Ishikawa (cell line): Measurements from ENCODE around the gene AMT.

Experiments
- CEBPB ChIP-seq: IDR thresholded peaks from 2 replicates; pipeline ENCODE4 v1.6.1; 2012
- CREB1 ChIP-seq: IDR thresholded peaks from 2 replicates; pipeline ENCODE4 v1.6.1; 2012; ENCODE audit warnings: low read depth
- EP300 ChIP-seq: IDR thresholded peaks from 2 replicates; pipeline ENCODE4 v1.6.1; 2012; ENCODE audit warnings: borderline replicate concordance
- FOXM1 ChIP-seq: IDR thresholded peaks from 2 replicates; pipeline ENCODE4 v1.6.1; 2012; ENCODE audit warnings: low read depth, borderline replicate concordance
- NFIC ChIP-seq: IDR thresholded peaks from 2 replicates; pipeline ENCODE4 v1.6.1; 2012
- RAD21 ChIP-seq: IDR thresholded peaks from 2 replicates; pipeline ENCODE4 v1.6.1; 2012; ENCODE audit warnings: low read depth
- REST ChIP-seq: IDR thresholded peaks from 2 replicates; pipeline ENCODE4 v1.6.1; 2012; ENCODE audit warnings: low read depth, mild to moderate bottlenecking
- TAF1 ChIP-seq: IDR thresholded peaks from 2 replicates; pipeline ENCODE4 v1.6.1; 2012; ENCODE audit warnings: low read depth, mild to moderate bottlenecking
- TCF12 ChIP-seq: IDR thresholded peaks from 2 replicates; pipeline ENCODE4 v1.6.1; 2012; ENCODE audit warnings: low read depth
- TEAD4 ChIP-seq: IDR thresholded peaks from 2 replicates; pipeline ENCODE4 v1.6.1; 2012
- USF1 ChIP-seq: IDR thresholded peaks from 2 replicates; pipeline ENCODE4 v1.6.1; 2012
- YY1 ChIP-seq: IDR thresholded peaks from 2 replicates; pipeline ENCODE4 v1.6.1; 2012; ENCODE audit warnings: low read depth
- ZBTB7A ChIP-seq: IDR thresholded peaks from 2 replicates; pipeline ENCODE4 v1.6.1; 2012; ENCODE audit warnings: low read depth
- TF ChIP-seq, protein P1 (sequence below): IDR thresholded peaks from 2 replicates; pipeline ENCODE4 v1.6.1; 2012

DNA sequence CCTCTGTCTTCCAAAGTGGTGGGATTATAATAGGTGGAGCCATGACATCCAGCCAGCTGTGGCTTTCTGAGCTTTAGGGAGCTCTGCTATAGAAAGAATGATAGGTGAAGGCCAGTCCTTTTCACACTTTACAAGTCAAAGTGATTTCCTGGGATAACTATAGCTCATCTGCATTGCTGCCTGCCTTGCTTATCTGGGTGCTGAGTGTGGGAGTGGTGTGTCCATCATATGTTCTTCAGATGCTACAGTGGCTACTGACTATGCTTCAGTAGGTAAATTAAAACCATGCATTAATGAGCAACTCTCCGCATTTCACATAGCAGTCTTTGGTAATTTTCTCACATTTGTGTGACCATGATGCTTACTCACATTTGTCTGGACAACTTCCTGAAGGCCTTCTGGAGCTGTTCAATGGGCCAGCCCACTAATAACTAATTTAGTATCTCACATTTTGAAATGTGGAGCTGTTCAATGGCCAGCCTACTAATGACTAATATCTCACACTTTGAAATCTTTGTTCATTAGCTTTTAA, 33.9 kb downstream of the AMT start:
- TF ChIP-seq CEBPB, result no peak
- TF ChIP-seq REST, result no peak
- TF ChIP-seq EP300, result no peak
- no peak for TF ChIP-seq FOXM1
- no peak for TF ChIP-seq ZBTB7A
- TF ChIP-seq YY1, result no peak
- TF ChIP-seq RAD21, result no peak
- TF ChIP-seq, protein P1, sequence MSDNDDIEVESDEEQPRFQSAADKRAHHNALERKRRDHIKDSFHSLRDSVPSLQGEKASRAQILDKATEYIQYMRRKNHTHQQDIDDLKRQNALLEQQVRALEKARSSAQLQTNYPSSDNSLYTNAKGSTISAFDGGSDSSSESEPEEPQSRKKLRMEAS, result no peak
- TF ChIP-seq TEAD4, result no peak
- TF ChIP-seq TAF1, result no peak
- TF ChIP-seq NFIC, result no peak
- no peak for TF ChIP-seq USF1
- TF ChIP-seq TCF12, result no peak
- no peak for TF ChIP-seq CREB1
